GM21528 (cell line): ENCODE data around the gene CDON.
"Not testable (repeated sequence)": the region's sequence is repeated elsewhere in the genome, so short reads cannot be mapped to it uniquely, and the experiment has no call there.

Experiments used
- ATAC-seq: cut with Tn5 transposase; IDR thresholded peaks from one replicate; pipeline ENCODE4 v1.9.1; 2021; ENCODE audit warnings: mild to moderate bottlenecking, moderate library complexity; ENCODE audit not compliant: unreplicated experiment, low FRiP score

Gene CDON

DNA sequence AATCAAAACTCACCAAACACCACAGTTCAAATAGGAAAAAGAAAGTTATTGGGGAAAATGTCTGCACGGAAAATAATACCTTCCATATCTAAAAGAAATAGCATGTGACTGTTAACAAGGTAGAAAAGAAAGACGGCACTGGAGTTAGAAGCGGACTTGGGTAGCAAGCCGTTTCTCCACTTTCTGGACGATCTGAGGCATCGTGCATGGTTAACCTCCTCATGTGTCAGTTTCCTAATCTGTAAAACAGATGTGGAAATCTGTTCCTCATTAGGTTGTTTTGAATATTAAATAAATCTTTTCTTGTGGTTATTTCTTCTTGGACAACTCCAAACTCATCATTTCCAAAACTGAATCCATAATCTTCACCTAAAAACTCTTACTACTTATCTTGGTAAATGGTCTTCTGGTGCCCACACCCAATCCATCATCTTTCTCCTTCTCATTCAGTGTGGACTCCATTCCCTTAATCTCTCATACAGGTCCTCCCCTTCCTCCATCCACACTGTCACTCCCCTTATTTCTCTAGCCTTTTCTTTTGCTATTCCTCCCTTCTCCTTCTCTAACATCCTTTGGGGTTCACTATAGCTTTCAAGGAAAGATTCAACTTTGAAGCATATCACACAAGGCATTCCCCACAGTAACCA, 63.3 kb downstream of the CDON start:
- no peak for ATAC-seq

DNA sequence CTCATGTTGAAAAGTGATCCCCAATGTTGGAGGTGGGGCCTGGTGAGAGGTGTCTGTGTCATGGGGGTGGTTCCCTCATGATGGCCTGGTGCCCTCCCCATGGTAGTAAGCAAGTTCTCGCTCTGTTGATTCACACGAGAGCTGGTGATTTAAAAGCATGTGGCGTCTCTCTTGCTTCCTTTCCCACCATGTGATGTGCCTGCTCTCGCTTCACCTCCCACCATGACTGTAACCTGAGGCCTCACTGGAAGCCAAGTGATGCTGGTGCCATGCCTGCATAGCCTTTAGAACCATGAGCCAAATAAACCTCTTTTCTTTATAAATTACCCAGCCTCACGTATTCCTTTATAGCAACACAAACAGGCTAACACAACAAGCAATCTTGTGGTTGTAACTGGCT, 64.4 kb downstream of the CDON start:
- ATAC-seq: no peak

DNA sequence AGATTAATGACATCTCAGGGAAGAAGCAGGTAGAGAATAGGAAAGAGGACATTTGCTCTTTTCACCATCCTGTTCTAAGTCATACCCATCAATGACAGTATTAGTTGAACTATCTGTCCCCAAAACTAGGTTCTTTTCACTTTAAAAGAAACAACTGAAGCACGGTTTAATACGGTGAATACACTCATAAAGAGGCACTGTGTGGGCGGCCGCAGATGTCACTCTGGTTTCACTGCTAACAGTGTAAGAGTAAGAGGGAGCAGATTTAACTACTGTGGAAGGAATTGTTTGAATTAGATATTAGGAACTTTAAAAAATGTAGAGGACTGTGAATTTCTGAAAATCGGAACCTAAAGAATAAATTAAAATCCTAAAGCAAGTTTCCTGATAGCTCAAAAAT, 67.4 kb downstream of the CDON start:
- no peak for ATAC-seq

DNA sequence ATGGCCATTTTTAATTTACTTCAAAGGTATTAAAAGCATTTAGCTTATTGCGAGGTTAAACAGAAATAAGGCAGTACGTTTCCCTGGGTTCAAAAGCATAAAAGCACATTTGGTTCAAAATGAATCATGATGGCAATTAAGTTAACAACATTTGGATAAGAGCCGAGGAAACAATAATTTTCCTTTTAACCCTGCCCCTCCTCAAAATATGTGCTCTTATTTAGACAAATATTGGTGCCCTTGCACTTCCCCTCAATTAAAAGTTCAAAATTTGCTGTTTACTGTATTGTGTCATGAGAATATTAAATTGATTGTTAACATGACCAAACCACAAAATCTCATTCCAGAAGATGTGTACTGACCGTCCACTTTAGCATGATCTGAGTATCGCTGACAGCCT, 68.2 kb downstream of the CDON start:
- ATAC-seq: no peak

DNA sequence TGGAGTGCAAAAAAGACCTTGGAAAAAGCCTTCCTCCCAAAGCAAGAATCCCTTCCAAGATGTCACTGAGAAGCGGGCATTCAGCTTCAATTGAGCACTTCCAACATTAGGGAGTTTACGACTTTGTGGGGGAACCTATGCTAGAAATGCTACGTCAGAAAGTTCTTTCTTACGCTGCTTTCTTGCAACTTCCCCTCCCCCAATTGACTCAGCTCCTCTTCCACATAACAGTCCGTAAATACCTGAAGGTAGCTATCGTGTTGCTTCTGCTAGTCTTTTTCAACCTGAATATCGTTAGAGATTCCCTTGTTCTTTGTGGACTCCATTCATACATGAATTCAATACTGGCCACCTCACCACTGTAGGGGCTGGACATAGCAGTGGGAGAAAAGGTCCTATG, 69.8 kb downstream of the CDON start:
- no peak for ATAC-seq

DNA sequence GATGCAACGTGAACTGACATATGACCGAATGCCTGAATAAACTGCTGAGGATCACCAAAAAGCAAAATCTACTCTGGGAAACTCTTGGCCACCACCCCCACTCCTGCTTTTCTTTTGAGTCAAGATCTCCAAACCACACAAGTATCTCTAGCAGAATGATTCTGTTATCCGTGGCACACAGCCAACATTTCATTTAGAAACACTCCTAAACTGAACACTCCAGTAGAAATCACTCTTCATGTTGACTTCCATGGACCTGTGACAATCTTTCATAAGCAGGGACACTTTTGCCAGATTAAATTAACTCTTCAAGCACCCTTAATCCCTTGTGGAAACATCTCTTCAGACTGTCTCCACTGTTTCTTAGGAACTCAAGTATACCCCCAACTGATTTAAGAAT, 72.4 kb downstream of the CDON start:
- ATAC-seq: no peak

DNA sequence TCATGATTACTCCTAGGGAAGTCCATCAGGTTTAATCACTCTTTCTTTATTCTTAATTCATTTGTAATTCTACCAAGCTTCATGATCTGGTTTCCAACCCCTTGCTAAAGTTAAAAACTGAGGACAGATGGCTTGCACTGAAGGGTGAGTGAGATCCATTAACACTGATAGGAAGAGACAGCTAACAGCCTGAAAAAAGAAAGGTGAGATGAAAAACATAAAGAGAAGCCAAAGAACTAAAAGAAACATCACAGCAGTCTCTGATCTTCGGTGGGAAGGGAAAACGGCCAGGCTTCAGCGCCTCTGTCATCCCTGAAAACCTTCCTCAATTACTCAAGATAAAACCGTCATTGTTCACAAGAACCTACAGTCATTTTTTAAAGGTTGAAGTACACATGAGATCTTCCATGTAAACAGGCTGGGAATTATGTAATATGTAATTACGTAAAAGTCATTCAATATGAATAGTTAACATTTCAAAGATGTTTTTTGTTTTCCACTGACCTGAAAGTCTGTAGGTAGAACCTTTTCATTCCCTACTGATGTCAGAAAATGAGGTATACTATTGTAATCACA, 75.5 kb downstream of the CDON start:
- ATAC-seq: no peak

DNA sequence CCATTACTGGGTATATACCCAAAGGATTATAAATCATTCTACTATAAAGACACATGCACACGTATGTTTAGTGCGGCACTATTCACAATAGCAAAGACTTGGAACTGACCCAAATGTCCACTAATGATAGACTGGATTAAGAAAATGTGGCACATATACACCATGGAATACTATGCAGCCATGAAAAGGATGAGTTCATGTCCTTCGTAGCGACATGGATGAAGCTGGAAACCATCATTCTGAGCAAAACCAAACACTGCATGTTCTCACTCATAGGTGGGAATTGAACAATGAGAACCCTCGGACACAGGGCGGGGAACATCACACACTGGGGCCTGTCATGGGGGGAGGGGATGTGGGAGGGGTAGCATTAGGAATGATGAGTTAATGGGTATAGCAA, 76.7 kb downstream of the CDON start:
- not testable (repeated sequence) for ATAC-seq

DNA sequence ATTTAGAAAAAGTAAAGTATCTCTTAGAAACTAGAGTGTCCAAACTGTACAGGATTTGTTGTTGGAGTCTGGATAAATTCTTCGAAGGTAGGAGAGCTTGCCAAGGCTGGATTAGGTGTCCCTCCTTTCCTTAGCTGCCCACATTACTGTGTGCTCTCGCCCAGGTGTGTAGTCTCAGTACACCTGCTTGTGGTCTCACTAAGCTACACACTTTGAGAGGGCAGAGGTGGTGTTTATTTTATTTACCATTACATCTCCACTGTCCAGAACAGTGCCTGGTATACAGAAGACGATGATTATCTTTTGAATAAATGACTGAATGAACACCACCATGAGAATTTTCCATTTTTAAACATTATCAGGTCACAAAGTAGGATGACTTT, 80.3 kb downstream of the CDON start:
- ATAC-seq: no peak

DNA sequence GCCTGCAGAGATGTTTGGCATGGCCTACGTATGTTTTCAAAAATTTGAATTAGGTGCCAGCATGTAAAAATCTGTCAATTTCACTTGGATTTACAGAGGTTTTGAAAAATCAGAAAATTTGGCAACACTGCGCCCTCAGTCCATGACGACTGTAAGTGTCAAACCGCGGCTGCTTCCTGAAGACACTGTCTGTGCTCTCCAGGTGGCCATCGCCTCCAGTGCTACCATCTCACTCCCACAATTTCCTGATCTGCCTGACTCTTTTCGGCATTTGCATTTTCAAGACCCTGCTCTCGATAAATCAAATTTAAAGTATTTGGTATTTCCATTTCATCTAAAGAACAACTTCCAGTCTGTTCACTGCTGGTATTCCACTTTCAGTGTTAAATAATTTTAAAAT, 82.2 kb downstream of the CDON start:
- ATAC-seq: no peak

DNA sequence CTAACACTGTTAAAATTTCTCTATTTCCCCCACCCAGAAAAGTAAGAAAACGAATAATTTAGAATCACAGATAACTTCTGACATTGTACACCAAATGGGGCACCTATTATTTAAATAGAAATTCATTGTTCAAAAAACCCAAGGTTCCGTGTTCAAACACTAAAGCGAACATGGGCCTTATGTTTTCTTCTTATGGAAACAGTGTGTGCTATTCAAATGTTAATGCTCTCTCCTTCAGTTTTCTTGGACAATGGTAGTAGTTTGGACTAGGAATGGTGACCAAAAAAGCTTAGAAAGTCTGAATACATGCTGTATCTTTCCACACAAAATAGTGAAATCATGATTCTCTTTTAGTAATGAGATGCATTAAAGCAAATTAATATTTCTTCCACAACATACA, 83.2 kb downstream of the CDON start:
- no peak for ATAC-seq

DNA sequence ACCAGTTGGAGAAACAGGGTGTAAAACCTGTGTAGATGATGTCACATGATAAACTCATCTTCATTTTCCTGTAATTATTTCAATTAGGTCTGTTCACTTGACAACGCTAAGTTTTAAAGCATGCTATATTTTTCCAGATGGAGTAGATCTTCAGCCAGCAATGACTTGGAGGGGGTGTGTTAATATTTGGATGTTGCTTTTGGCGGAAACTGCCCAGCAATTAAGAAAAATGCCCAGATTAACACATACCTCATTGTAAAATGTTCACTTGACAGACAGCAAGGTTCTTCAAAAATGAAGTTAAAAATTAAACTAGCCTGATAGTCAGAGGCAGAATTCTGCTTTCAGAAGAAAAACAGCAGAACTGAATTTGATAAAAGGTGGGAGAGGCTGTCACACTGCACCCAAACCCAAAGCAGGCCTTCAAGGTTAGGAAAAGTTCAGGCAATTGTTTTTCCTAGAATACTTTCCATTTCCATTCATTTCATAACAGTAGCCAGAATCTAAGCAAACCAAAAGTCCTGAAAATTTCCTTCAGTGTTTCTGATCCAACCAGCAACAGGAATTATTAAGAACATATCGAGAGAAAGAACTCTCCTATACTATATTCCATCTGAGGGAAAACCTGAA, 83.8 kb downstream of the CDON start:
- no peak for ATAC-seq

DNA sequence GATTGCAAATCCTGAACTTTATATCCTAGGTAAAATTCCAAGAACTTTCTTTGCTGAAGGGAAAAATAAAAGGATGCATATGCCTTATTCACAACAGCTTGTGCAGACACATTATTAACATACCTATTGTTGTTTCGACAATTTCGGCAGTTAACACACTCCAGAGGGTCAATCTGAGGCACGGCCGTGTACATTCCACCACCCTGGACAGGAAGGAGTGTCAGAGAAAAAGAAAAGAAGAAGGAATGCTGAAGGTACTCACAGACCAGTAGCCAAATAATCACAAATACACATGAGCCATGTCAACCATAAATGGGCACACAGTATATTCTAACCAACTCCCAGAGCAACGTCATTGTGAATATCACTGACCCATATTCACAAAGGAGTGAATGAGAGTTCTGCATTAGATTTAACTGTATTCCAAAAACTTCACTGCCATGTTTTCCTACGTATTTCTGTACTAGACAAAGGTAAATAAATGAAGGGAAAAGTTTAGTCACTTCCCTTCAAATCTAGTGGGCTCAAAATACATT, 84.4 kb downstream of the CDON start:
- ATAC-seq: no peak

DNA sequence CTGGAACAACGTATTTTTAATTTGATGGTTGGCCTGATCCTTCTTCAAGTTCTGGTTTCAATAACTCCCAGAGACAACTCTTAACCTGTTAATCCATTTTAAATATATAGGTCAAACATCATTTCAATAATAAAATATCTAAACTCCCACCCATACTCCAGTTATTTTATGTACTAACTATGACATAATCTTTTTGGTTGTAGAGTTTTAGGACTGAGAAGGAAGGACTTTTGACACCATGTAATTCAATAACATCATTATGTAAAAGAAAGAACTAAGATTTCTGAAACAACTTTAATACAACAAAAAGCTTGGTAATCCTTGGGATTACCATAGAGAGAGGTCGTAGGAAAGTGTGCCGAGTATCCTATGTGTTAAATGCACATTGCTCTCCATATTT, 85.3 kb downstream of the CDON start:
- ATAC-seq: no peak

DNA sequence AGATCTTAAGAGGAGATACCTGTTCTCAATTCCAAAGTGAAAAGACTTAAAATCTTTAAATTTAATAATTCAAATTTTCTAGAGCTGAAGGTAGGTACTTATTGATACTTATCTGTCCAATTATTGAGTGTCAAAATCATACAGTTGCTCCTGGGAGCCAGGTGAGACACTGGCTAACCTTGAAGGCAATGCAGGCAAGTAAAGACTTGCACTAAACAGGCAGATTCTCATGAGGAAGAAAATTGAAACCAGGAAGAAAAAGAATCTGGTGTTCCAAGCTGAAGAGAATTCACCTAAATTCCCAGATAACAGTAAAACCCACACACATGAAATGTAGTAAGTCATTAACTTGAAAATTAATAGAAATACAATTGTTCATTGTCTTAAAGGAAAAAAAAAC, 86.5 kb downstream of the CDON start:
- ATAC-seq: no peak

DNA sequence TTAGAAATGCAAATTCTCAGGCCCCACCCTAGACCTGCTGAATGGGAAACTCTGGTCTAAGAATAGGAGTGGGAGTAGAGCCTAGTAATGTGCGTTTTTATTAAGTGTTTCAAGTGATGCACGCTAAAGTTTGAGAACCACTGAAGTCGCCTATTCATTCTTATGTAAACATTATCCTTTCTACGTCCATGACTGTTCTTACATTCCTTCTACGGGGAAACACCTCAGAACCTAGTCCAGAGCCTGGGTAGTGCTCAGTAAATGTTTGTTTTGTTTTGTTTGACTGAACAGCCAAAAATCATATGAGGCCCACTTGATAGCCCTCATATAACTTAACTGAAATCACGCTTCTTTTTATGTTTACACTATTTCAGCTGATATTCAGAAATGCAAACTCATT, 87.0 kb downstream of the CDON start:
- ATAC-seq: no peak

DNA sequence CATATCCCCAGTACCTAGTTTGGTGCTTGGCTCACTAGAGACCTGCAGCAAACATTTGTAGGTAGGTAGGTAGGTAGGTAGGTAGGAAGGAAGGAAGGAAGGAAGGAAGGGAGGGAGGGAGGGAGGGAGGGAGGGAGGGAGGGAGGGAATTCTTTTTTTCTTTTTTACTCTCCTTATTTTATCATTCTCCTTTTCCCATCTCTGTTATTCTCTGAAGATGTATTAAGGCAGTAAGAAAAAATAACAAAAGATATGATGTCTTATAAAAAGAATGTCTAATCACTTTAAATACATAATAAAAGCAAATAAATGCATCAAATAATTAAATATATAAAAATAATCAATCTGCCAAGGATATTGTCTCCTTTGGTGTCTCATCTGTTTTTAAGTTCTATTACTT, 88.4 kb downstream of the CDON start:
- ATAC-seq: no peak

DNA sequence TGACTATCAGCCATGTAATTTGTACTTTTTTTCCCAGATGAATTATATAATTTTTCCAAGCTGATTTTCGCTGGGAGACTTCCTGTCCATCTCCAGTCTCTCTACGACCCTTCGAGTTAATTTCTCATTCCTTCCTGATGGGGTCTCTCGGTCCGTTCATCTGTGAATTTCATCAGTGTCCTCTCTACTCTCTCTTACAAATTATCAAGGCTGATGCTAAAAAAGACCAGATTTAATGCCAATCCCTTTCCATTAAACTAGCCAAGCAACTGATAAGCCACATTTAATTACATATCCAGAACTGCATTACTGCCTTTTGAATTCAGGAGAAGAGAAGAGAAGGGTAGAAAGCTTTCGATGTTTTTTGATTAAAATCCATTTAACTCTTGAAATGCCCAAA, 91.0 kb downstream of the CDON start:
- no peak for ATAC-seq

DNA sequence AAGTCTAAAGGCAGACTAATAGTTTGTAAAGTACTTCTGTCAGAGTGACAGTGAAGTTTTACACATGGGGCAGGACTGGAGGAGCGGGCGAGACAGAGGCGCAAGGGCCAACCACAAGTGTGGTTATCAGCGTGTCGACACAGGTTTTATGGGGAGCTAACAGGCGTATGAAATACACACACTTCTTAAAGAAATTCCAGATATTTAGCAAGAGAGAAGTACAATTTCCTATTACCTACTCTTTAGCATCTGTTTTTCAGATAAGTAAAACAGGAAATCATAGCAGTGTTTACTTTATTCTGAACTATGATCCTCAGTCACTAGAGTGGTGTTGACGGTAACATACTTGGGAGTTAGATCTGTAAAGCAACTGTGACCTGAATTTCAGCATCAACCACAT, 94.3 kb downstream of the CDON start:
- no peak for ATAC-seq

DNA sequence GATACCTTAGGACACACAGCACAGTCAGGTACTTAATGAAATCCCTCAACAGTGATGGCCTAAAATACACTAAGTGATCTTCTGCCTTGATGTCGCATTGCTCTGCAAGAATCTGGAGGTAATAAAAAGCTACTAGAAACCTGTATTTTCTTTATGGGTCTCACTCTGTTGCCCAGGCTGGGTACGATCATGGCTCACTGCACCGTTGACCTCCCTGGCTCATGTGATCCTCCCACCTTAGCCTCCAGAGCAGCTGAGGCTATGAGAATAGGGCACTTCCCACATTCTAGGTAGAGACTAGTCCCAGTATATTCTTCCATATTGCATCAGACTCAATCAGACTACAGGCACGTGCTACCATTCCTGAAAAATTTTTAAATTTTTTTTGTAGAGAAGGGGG, 95.2 kb downstream of the CDON start:
- ATAC-seq: no peak

DNA sequence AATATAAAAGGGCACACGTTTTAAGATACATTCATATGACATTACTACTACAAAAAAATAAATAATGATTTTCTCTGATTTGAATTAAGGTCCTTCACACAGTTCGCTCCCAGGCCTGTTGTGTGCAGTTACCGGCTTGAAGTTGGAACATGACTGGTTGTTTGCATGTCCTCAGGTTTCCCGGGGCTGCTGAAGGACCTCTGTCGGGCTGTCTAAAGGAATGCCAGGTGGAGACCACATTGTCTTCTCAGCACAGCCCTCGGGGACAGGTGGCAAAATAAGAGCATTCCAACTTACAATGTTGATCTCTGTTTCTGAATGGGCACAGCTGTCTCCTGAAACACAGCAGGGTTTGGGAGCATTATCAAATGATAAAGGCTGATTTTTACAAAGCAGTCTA, 101.9 kb downstream of the CDON start:
- ATAC-seq: no peak

DNA sequence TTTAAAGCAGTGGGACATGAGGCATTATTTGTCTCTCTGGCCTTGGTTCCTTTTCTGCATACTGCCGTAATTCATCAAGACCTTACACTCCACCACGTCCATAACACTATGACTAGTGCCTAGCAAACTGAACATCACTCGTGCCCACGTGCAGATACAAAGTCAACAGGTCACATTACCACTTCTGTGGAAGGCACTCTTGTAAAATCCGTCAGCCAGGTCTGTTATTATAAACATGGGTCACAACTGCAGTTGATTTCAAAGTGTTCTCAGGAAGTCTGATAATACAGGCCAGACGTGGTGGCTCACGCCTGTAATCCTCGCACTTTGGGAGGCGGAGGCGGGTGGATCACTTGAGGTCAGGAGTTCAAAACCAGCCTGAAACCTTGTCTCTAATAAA, 102.7 kb downstream of the CDON start:
- ATAC-seq: no peak
